Right lobe of liver (tissue), 5 donors: ENCODE measurements around the gene SPANXN5. TPM values are rescaled to one million over a fixed set of nuclear protein-coding genes. Genes with fewer than 3 reads are reported as not detected.

Experiments
- small RNA-seq, 2 experiments: library from RNA; depleted of rRNA; stranded (forward); fragments of <200 nt; gene quantifications; one replicate each; pipeline ENCODE3, GENCODE V24; 2016
- total RNA-seq, 6 experiments: library from RNA; depleted of rRNA in 2 of 6; stranded (reverse); fragments of >200 nt in 2 of 6; fragmentation: NEBNext Ultra II Directional in 3 of 6; extraction: Animal tissue kit (Norgen Biotek cat#: 25700) in 3 of 6; gene quantifications; one replicate each; pipeline versions ENCODE4 v1.1.0 to v1.2.4, GENCODE V29; 2016 to 2023
- donor health status: DM: no; HTN: no; CAD: no.
- donor health status: DM: no; HTN: no; CAD: no.
- donor health status: DM: no; HTN: yes; CAD: no.
- donor health status: DM: no; HTN: yes; CAD: no.

The SPANXN5 gene
- total RNA-seq, 6 experiments from 2014 or later = not detected

Small RNAs within 50 kb of the gene (small RNA-seq; reads per million reads assigned to genes)
- 0 reads per million in 2 experiments for gene AC244505.6
- 0 reads per million in 2 experiments for gene AC244505.7

Other genes starting within 250 kb of the SPANXN5 start
- gene SSX7, start 142.5 kb downstream of the SPANXN5 start, total RNA-seq = not detected
- not detected for gene SSX2, start 90.2 kb downstream of the SPANXN5 start, total RNA-seq
- not detected for gene SSX2B, start 46.2 kb downstream of the SPANXN5 start, total RNA-seq
- not detected for gene XAGE5, start 13.9 kb upstream of the SPANXN5 start, total RNA-seq
- gene XAGE3, start 70.7 kb upstream of the SPANXN5 start, total RNA-seq = not detected
- gene FAM156B, start 99.9 kb upstream of the SPANXN5 start, total RNA-seq = 10 to 100 TPM in 1 of 6 experiments, 1 to 10 TPM in 5; 2.6 to 12.4 (median 4.0) TPM
- 1 to 10 TPM; 4.5 to 9.7 (median 6.7) TPM for gene FAM156A, start 161.1 kb upstream of the SPANXN5 start, total RNA-seq